Measurements from ENCODE around the gene AQP12A.
"Not testable (repeated sequence)": the region's sequence is repeated elsewhere in the genome, so short reads cannot be mapped to it uniquely, and the experiment has no call there.

Gene AQP12A

DNA sequence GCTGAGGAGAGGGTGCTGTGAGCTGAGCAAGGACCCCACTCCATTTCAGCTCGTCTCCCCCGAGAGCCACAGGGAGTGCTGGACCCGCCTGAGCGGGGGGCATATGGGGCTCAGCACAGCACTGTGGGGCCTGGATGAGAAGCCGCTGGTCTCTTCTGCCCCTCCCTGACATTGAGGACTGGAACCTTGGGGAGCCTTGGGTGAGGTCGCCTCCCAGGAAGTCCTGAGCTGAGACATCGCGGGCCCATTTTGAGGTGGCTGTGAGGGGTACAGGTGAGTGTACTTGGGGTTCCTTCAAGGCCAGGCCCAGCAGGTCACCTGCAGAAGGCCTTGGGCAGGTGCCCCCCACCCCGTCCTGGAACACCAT, 3.1 kb upstream of the AQP12A start:
- TF ChIP-seq POLR2A (IDR thresholded peaks at IDR 0.05; ENCODE audit: low read length) (no peak), GATA1 (IDR thresholded peaks at IDR 0.05; ENCODE audit: low read depth, low read length) (no peak)
- no peak for DNase-seq

DNA sequence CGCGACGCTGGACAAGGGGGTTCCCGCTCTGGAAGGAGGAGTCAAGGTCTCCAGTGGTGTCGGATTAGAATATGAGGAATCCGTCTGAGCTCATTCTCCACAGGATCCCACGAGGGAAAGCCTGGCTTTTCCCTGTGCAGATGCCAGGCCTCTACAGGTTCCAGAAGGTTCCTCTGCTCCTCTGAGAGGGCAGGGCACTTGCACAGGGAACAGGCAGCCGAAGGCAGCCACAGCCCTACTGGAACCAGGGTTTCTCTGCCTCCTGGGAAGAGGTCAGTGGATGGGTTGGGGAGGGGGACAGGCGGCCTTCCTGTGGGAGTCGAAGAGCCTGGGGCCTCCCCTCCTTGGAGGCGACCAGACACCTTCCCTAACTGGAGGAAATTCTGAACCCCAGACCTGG, 1.7 kb upstream of the AQP12A start:
- no peak for TF ChIP-seq POLR2A (IDR thresholded peaks at IDR 0.05; ENCODE audit: low read length)
- TF ChIP-seq GATA1 (IDR thresholded peaks at IDR 0.05; ENCODE audit: low read depth, low read length) = no peak
- DNase-seq = no peak

DNA sequence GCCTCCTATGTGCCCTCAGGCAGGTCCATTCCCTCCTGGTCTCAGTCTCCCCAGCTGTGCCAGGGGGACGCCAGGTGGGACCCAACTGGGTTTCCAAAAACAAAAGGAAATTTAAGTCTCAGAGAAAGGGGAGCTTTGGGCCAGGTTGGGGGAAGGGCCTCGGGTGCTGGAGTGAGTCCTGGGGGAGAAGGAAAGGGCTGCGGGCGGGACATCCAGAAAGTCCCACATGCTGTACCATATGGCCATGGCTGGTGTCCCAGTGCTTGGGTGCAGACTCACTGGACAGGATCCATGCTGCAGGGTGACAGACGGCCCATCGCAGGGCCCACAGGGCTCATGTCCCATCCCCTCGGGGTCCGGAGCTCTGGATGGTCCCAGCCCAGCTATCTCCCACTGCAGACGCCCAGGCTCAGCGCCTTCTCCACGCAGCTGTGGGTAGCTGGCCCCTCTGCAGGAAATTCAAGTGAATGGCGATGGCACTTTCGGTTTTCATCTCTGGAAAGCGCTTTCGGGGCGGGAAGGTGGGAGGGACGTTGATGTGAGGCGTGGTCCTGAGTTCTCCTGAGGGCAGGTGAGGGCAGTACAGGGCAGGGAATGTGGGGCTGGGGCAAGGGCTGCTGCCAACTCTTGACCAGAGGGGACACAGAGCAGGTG, 1.1 kb upstream of the AQP12A start:
- DNase-seq = not testable (repeated sequence)

DNA sequence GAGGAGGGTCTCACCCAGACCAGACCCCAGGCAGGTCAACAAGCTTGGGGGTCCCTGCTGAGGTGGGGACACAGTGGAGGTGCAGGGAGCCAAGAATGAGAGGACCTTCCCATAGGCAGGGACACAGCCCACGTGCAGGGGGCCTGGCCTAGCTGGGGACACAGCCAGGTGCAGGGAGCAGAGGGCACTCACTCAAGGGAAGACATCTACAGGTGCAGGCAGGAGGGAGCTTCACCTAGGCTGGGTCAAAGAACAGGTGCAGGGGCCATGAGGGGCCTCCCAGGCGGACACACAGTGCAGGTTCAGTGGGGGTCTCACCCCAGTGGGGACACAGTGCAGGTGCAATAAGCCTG, 615 bp upstream of the AQP12A start:
- DNase-seq = not testable (repeated sequence)

DNA sequence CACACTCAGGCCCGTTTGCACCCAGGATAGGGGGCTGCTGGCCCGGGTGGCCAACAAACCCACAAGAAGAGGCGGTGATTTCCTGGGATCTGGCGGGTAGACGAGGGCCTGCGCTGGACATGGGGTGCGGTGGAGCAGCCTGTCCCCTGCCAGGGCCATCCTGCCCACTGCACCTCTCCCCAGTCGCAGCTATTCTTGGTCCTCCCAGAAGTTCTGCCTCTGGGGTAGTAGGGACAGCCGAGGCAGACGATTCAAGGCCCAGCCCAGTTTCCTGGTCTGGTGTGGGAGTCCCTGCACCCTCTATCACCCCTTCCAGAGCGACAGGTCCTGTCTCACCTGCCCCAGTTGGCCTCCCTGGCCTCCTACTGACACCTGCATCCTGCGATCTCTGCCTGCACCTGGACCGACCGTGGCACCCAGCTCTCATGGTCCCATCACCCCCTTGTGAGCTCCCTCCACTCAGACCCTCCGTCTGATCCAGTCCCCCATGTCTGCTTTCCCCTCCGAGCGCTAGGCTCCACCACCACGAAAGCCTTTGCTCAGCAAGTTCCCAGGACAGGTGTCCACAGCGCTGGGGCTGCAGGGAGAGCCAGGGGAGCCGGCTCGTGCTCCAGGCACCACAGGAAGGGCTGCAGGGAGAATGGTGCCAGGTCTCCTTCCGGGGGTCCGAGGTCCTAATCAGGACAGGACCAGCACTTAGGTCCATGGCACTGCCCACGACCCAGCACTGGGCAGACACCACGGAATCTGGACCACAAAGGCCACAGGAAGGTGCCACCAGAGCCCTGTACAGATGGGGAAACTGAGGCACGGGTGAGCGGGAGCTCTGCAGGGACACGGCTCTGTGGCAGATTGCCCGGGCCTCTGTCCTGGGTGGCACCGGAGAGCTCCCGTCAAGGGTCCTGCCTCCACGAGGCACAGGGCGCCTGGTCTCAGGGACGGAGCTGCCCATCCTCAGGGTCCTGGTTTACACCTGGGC, 1.2 kb downstream of the AQP12A start:
- DNase-seq = not testable (repeated sequence)

DNA sequence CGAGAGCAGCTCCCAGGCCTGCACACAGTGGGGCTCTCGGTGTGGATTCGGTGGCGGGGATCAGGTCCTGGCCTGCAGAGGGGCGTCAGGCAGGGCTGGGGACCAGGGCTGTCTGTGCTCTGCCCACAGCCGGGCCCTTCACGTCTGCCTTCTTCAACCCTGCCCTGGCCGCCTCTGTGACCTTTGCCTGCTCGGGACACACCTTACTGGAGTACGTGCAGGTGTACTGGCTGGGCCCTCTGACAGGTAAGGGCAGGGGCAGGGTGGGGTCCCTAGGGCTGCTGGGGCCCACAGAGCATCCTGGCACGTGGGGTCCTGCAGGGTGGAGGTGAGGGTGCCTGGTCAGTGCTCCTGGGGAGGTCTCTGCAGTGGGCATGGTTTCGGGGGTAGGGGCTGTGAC, 2.6 kb downstream of the AQP12A start:
- not testable (repeated sequence) for DNase-seq

DNA sequence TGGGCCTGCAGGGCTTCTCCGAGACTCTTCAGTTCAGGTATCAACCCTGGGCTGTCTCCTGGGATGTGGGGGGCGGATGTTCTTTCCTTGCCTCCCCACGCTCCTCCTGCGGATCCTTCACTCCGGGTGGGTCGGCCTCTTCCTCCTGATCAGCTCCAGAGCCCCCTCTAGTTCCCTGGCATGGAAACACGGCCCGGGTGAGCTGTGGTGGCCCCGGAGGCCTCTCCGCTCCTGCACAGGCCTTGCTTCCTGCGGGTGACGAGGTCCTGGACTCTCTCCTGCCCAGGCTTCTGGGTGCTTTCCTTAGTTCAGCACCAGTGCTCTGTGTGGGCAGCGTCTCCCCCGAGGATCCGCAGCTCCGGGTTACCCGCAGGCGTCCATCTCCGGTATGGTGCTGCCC, 3.9 kb downstream of the AQP12A start:
- DNase-seq = not testable (repeated sequence)

DNA sequence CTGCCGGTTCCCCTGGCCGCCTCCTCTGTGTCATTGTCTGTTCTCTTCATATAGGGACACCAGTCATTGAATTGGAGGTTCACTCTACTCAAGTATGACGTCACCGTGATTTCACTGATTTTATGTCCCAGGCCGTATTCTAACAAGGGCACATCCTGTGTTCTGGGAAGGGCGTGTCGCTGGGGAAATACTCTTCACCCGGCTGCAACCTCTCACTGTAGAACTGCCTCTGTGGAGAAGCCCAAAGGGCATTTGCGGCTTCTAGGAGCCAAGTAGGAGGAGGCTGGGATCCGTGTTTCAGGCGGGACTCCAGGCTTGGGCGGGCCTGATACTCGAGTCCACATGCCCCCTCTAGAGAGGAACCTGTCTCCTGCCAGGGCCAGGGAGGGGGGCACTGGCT, 4.8 kb downstream of the AQP12A start:
- not testable (repeated sequence) for DNase-seq

DNA sequence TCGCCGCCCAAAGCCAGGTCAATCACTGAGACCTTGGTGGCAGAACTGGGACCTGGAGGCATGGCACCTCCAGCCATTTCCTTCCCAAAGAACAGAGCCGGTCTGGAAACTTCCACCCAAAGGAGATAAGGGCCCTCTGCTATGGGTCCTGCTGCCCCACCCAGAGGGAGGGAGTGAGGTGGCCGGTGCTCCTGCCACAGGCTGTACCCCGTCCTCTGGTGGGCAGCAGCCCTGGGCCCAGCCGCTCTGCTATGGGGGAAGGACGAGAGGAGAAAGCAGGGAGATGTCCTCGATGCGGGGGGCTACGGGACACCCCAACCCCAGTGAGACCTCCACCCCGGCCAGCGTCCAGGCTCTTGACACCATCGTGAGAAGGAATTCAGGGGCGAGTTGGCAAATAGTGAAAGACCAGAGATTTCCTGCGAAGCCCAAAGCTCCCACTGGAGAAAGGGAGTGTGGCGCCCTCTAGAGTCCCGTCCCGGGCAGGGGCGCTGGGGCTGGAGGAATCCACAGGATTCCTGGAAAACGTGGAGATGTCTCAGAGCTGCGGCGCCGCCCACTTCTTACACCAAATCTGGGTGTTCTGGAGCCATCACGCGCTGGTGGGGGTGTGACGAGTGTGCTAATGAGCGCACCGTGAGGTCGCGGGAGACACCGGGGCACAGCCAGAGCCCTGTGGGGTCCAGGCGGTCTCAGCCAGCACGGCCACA, 7.3 kb downstream of the AQP12A start:
- DNase-seq = not testable (repeated sequence)

DNA sequence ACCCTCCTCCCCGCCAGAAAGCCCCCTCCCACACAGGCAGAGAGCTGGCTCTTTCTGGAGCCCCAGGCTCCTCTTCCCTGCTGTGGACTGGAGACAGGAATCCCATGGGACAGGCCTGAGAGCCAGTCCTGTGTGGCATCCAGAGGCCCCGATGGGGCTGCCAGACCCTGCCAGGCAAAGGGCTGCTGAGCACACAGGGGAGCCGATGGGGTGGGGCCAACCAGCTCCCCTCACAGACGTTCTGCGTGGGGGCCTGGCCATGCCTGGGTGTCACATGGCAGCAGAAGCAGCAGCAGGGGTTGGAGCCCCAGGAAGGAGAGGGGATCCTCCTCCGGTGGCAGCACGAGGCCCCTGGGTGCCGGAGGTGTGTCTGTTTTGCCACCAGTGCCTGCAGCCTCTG, 8.2 kb downstream of the AQP12A start:
- DNase-seq = not testable (repeated sequence)

DNA sequence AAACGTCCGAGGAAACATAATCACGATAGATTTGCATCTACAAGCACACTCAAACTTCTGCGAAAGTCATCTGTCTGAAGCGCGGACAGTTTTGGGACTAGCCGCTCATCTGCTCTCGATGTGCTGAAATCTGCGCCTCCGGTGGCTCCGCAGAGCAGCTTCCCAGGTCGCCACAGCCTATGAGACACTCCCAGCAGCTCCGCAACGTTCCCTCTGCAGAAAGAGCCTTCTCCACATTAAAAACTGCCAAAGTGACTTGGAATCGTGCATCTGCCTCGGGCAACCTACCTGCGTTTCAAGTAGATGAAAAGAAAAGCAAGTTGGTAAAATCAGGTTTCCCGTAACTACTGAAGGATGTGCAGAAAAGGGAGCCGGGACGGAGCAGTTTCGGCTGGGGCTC, 8.9 kb downstream of the AQP12A start:
- not testable (repeated sequence) for DNase-seq

DNA sequence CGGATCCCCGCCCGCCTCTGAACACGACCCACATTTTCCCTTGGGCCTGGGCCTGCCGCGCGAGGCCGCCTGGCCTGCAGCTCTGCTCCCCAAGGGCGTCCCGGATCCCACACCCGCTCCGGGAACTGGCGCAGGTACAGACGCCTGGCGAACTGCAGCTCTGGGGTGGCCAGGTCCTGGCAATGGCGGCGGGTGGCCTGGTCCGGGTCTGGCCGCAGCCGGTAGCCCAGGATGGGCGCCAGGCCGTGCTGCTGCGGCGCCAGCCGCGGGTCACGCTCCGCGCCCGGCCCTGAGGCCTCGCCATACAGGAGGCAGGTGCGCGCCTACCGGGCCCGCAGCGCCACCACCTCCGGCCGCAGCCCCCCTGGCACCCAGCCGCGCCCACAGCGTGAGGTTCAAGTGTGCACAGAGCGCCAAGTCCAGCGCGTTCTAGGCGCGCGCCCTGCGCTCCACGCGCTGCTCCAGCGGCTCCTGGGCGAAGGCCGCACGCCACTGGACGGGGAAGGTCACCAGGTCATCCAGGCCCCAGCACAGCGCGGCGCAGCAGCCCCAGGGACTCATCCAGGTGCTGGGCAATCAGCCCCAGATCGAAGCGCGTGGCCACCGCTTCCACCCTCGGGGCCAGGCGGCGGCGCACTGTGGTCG, 9.5 kb downstream of the AQP12A start:
- no peak for TF ChIP-seq GATA1 (IDR thresholded peaks at IDR 0.05; ENCODE audit: low read depth, low read length)
- no peak for TF ChIP-seq POLR2A (IDR thresholded peaks at IDR 0.05; ENCODE audit: low read length)
- DNase-seq = no peak

DNA sequence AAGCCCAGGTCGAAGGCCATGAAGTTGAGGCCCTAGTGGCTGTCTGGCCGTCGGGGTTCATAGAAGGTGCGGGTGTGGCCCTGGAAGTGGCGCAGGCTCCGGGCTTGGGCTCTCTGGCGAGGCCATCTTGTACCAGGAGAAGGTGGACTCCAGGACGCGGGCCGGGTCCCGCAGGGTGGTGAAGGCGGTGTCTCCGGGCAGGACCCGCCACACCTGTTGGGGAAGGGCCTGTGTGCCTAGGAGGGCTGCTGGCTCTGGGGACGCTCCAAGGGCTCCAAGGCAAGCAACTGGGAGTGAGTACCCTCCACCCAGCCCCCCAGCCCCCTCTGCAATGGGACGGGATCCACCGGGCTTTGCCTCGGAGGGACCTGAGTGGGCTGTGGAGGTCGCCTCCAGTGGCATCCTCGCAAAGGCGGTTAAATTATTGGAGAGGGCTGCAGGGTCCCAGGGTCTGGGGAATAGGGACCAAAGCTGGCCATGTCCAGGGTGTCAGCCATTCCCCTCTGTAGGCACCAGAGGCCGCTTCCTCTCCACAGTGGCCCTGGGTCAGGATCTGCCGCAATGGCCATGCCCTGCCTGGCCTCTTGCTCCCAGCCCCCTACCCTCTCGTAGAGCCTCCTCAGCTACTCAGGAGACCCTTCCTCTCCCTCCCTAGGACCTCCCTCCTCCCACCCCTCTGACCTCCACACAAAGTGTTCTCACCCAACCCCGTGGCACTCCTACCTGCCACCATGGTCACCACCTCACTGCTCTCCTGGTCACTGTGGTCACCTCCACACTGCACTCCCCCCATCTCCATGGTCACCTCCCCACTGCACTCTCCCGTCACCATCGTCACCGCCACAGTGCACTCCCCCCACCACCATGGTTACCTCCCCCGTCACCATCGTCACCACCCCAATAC, 10.3 kb downstream of the AQP12A start:
- no peak for DNase-seq
- no peak for TF ChIP-seq GATA1 (IDR thresholded peaks at IDR 0.05; ENCODE audit: low read depth, low read length)

DNA sequence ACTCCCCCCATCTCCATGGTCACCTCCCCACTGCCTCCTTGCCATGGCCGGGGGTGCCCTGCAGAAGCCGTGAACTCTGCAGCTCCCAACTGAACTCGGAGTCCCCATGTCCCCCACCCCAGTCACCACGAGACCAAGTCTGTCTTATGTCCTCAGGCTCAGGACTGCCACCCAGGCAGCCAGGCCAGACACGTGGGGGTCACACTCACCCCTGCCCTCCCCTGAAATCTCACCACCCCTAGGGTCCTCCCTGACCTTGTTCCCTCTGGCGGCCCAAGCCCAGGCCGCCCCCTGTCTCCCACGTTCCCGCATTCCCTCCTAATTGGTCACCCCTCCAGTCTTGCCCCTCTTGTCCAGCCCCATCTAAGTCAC, 11.0 kb downstream of the AQP12A start:
- TF ChIP-seq GATA1 (IDR thresholded peaks at IDR 0.05; ENCODE audit: low read depth, low read length) (no peak), POLR2A (IDR thresholded peaks at IDR 0.05; ENCODE audit: low read length) (no peak)

More for the DNA sequence above, 11.0 kb downstream of the AQP12A start:
- DNase-seq = no peak
